ENCODE data around the gene DLEU7.

GRCh38 chr13:50838701-50839100, 4.8 kb downstream of the DLEU7 start:
- TF ChIP-seq EZH2 (IDR thresholded peaks at IDR 0.05; ENCODE audit: insufficient read depth, low read length): no peak
- TF ChIP-seq CTCF (IDR thresholded peaks at IDR 0.05; ENCODE audit: insufficient read depth, low read depth, low read length): no peak

Measured in astrocyte (in vitro differentiated cells and primary cell).